Measurements from ENCODE around the gene CNOT10. TPM values are rescaled to one million over a fixed set of nuclear protein-coding genes. Genes with fewer than 3 reads are reported as not detected.
"Not testable (repeated sequence)": the region's sequence is repeated elsewhere in the genome, so short reads cannot be mapped to it uniquely, and the experiment has no call there.

Gene CNOT10
- total RNA-seq, 2 donors from 2014 or later: 41.2 to 41.7 TPM

DNA sequence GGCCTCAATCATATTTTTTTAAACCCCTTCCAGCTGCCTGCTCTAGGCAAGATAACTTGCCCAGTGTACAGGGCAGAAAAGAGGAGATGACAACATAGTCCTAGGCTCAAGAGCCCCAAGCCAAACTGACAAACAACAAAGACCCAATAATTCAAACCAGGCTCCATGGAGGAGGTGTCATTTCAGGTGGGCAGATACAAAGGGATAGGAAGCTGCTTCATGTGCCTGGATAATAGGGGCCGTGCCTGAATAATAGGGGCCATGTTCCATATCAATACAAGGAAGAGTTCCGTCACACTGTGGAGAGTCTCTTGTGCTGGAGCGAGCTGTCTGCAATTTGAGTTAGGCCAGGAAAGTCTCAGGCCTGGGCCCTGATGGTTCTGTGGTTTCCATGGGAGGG, 97.4 kb downstream of the CNOT10 start:
- peaks cover 14% of the 10 kb centered on the region for H3K27me3 Mint-ChIP-seq
- no peak overlapping the region for H3K27ac Mint-ChIP-seq
- peaks cover 2% of the 10 kb centered on the region for H3K36me3 Mint-ChIP-seq (ENCODE audit: low read depth)
- ATAC-seq: no peak
- H3K4me1 Mint-ChIP-seq: peaks cover 11% of the 10 kb centered on the region
- no peaks in the 10 kb centered on the region for H3K9me3 ChIP-seq (ENCODE audit: control insufficient read depth, low read length, poor library complexity, severe bottlenecking)
- H3K4me3 Mint-ChIP-seq: peak overlapping the region; percentile 72
- no peak for DNase-seq

DNA sequence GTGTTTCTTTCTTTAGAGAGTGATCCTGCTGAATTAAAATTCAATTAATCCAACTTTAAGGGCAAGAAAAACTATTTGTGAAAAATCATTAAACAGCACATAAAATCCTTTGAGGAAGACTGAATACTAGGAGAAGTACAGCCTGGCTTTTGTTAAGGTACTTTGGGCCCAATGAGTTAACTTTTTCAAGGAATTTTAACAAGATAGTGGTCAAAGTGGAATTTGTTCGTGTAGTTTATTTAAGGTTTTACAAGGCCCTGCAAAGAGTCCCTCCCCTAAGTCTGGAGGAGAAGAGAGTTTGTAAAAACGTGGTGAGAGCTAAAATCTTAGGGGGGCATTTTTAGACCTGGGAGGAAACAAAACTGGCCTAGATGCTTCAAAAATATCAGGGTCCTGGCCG, 106.8 kb downstream of the CNOT10 start:
- H3K4me3 Mint-ChIP-seq: no peak overlapping the region
- DNase-seq (no peak), ATAC-seq (no peak)
- no peaks in the 10 kb centered on the region for H3K9me3 ChIP-seq (ENCODE audit: control insufficient read depth, low read length, poor library complexity, severe bottlenecking)
- H3K36me3 Mint-ChIP-seq (ENCODE audit: low read depth): peaks cover 2% of the 10 kb centered on the region
- H3K27me3 Mint-ChIP-seq: no peaks in the 10 kb centered on the region
- H3K27ac Mint-ChIP-seq: peak overlapping the region; percentile 47
- H3K4me1 Mint-ChIP-seq: peaks cover 3% of the 10 kb centered on the region

DNA sequence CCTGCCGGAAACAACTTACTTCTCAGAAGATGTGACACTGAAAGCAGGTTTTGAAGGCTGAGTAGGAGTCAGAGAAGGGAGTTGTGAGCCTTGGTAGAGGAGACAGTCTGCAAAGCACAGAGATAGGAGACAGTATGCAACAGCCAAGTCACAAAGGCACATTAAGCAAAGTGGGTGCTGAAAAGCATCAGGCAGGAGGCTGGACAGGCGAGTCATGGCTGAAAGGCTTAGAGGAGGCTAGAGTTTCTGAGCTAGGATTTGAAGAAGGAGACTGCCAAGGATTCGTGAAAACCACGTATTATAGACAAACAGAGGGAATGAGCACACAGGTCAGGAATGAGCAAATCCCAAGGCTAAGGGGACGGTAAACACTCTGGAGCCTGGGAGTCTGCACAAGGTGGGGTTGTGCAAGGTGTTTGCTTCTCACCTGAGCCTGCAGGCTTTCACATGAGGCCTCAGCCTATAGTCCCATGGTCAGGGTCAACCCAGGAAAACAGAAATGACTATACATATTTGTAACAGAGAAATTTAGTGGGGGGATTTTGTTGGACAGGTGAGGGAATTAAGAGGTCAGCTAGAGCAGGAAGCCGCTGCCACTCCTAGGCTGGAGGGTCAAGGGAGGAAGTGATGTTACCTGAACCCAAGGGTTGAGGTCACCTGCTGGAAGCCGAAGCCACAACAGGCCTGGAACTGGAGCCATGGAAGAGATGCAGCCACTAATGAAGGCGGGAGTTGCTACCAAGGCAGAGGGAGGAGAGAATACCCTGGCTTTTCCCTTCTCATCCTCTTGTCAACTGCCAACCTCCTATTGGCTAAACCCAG, 109.7 kb downstream of the CNOT10 start:
- Mint-ChIP-seq H3K4me1 (no peaks in the 10 kb centered on the region), H3K27ac (no peak overlapping the region), H3K36me3 (ENCODE audit: low read depth) (no peaks in the 10 kb centered on the region), H3K4me3 (no peak overlapping the region), H3K27me3 (peaks cover 11% of the 10 kb centered on the region)
- no peaks in the 10 kb centered on the region for H3K9me3 ChIP-seq (ENCODE audit: control insufficient read depth, low read length, poor library complexity, severe bottlenecking)
- no peak for ATAC-seq
- no peak for DNase-seq

DNA sequence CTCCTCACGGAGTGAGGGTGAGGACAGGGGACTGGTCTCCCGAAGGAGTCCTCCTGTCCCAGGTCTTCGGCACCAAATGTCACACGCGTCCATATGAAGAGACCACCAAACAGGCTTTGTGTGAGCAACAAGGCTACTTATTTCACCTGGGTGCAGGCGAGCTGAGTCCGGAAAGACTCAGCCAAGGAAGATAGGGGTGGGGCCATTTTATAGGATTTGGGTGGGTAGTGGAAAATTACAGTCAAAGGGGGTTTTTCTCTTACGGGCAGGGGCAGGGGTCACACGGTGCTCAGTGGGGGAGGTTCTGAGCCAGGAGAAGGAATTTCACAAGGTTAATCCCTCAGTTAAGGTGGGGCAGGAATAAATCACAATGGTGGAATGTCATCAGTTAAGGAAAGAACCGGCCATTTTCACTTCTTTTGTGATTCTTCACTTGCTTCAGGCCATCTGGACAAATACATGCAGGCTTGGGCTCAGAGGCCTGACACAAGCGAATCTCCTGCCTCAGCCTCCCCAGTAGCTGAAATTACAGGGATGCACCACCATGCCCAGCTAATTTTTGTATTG, 111.5 kb downstream of the CNOT10 start:
- Mint-ChIP-seq H3K27me3 (peaks cover 11% of the 10 kb centered on the region), H3K27ac (peak overlapping the region; percentile 4)
- not testable (repeated sequence) for H3K4me3 Mint-ChIP-seq; H3K4me1 Mint-ChIP-seq; ATAC-seq; H3K36me3 Mint-ChIP-seq (ENCODE audit: low read depth); DNase-seq; H3K9me3 ChIP-seq (ENCODE audit: control insufficient read depth, low read length, poor library complexity, severe bottlenecking)

DNA sequence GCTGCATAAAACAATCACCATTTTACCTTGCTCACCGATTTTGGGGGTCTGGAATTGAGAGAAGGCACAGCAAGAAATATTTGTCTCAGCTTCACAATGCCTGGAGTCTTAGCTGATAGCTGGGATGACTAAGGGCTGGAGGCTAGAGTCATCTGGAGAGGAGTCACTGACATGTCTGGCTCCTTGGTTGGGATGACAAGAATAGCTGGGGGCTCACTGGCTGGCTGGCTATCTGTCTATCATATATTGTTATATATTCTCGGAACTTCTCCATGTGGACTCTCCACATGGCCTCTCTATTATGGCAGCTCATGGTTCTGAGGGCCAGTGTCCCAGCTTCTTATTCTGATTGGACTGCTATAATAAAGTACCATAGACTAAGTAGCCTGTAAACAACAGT, 112.8 kb downstream of the CNOT10 start:
- Mint-ChIP-seq H3K27me3 (peaks cover 11% of the 10 kb centered on the region), H3K4me1 (no peaks in the 10 kb centered on the region), H3K27ac (no peak overlapping the region), H3K36me3 (ENCODE audit: low read depth) (no peaks in the 10 kb centered on the region), H3K4me3 (no peak overlapping the region)
- ATAC-seq: no peak
- no peak for DNase-seq
- no peaks in the 10 kb centered on the region for H3K9me3 ChIP-seq (ENCODE audit: control insufficient read depth, low read length, poor library complexity, severe bottlenecking)

DNA sequence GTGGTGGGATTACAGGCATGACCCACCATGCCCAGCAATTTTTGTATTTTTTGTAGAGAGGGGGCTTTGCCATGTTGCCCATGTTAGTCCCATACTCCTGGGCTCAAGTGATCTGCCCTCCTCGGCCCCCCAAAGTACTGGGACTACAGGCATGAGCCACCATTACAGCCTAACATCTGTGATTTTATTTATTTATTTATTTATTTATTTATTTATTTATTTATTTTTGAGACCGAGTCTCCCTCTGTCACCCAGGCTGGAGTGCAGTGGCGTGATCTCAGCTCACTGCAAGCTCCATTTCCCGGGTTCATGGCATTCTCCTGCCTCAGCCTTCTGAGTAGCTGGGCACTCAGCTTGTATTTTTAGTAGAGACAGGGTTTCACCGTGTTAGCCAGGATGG, 116.5 kb downstream of the CNOT10 start:
- not testable (repeated sequence) for H3K27ac Mint-ChIP-seq; DNase-seq; H3K4me3 Mint-ChIP-seq; ATAC-seq; H3K36me3 Mint-ChIP-seq (ENCODE audit: low read depth); H3K9me3 ChIP-seq (ENCODE audit: control insufficient read depth, low read length, poor library complexity, severe bottlenecking); H3K4me1 Mint-ChIP-seq
- H3K27me3 Mint-ChIP-seq: peaks cover 17% of the 10 kb centered on the region

DNA sequence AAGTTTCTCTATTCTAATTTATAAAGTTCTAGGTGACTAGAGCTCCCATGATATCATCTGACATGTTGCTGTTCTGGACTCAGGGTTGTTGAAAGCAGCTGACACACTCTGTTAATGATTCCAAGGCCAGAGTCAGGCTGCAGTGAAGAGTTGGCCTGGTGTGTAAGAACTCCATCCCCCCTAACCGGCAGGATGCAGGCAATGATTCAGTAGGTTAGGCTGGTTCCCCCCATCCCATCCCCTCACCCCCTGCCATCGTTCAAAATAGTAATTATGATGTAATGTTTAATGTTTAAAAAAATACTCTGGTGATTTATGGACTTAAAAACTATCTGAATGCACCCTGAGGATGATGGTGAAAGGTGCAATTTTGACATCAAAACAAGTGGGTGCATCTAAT, 128.2 kb downstream of the CNOT10 start:
- no peak overlapping the region for H3K27ac Mint-ChIP-seq
- DNase-seq: no peak
- no peaks in the 10 kb centered on the region for H3K36me3 Mint-ChIP-seq (ENCODE audit: low read depth)
- no peak for ATAC-seq
- H3K27me3 Mint-ChIP-seq: peaks cover 9% of the 10 kb centered on the region
- H3K9me3 ChIP-seq (ENCODE audit: control insufficient read depth, low read length, poor library complexity, severe bottlenecking): no peaks in the 10 kb centered on the region
- no peak overlapping the region for H3K4me3 Mint-ChIP-seq
- peaks cover 9% of the 10 kb centered on the region for H3K4me1 Mint-ChIP-seq

DNA sequence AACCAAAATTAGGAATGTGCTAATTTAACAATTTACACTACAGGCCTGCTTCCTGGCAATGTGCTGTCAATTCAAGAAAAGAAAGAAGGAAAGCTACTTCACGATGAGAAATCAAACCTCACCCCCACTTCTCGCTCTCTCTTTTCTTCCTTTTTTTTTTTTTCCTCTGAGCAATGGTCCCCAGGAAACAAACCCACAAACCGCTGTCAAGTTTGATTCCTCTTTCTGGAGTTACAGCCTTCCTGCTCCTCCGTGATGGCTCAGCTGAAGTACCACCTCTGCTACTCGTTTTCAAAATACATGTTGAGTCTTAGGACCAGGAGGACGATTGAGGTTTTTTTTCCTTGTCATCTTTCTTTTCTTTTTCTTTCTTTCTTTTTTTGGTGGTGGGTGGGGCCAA, 129.4 kb downstream of the CNOT10 start:
- H3K27me3 Mint-ChIP-seq: peaks cover 17% of the 10 kb centered on the region
- H3K4me1 Mint-ChIP-seq: peaks cover 12% of the 10 kb centered on the region
- ATAC-seq (no peak), DNase-seq (no peak)
- H3K36me3 Mint-ChIP-seq (ENCODE audit: low read depth): no peaks in the 10 kb centered on the region
- no peaks in the 10 kb centered on the region for H3K9me3 ChIP-seq (ENCODE audit: control insufficient read depth, low read length, poor library complexity, severe bottlenecking)
- peak overlapping the region; percentile 9 for H3K27ac Mint-ChIP-seq
- H3K4me3 Mint-ChIP-seq: no peak overlapping the region

DNA sequence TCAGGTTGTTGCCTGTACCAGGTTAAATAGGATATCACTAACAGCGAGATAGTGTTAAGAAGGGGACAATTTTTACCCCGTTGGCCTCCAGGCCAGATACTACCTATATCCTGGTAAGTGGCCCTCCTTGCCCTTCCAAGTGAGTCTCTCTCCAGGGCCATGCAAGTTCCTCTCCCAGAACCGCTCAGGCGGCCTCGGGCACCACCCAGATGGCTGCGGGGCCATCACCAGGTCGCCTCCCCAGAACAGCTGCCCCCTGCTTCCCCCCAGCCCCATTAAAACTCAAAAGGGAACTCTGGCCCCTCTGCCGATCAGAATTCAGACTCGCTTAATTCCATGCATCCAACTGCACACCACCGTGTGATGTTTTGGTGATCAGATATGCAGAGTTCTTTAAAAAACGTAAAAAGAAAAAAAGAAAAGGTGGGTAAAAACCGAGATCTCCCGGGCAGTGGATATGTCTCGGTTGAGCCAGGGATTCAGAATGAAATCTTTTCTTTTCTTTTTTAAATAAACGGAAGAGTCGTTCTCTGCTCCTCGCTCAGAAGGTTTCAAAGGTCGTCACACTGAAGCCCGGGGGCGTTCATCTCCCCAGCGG, 131.0 kb downstream of the CNOT10 start:
- no peaks in the 10 kb centered on the region for H3K9me3 ChIP-seq (ENCODE audit: control insufficient read depth, low read length, poor library complexity, severe bottlenecking)
- Mint-ChIP-seq H3K27me3 (peaks cover 29% of the 10 kb centered on the region), H3K36me3 (ENCODE audit: low read depth) (no peaks in the 10 kb centered on the region), H3K27ac (no peak overlapping the region), H3K4me3 (peak overlapping the region; percentile 89), H3K4me1 (peaks cover 12% of the 10 kb centered on the region)
- DNase-seq: no peak
- ATAC-seq: no peak

DNA sequence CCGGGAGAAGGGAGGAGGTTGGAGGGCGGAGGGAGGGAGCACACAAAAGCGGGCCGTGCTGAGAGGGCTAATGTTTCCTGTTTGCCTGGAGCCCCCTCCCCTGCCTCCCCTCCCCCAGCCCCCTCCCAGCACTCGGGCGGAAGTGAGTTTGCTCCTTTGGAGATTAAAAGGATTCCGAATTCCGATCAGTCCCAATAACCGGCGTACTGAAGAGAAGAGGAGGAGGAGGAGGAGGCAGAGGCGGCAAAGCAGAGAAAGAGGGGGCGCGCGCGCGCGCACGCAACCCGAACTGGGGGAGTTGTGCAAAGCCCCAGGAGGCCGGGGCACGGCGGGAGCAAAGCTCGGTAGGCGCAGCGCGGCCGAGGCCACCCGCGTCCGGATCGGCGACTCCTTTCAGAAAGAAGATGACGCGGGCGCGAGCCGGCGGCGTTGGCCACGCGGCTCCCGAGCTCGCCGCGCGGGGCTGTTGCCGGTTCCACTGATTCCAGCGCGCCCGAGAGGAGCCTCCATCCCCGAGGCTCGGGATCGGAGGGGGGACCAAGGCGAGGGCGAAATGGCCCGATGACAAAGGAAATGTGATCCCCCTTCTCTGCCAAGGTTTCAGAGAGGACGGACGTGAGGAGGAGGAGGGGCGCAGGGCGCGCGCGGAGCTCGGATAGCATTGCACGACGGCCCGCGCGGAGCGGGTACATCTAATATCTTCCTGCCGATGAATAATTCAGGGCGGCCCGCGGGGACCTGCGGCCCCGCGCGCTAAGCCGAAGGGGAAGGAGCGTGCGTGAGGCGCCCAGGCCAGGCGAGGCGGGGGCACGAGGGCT, 131.7 kb downstream of the CNOT10 start:
- DNase-seq (no peak), ATAC-seq (no peak)
- Mint-ChIP-seq H3K27me3 (peaks cover 29% of the 10 kb centered on the region), H3K4me3 (peak overlapping the region; percentile 89), H3K27ac (no peak overlapping the region), H3K36me3 (ENCODE audit: low read depth) (no peaks in the 10 kb centered on the region), H3K4me1 (peaks cover 12% of the 10 kb centered on the region)
- H3K9me3 ChIP-seq (ENCODE audit: control insufficient read depth, low read length, poor library complexity, severe bottlenecking): no peaks in the 10 kb centered on the region

DNA sequence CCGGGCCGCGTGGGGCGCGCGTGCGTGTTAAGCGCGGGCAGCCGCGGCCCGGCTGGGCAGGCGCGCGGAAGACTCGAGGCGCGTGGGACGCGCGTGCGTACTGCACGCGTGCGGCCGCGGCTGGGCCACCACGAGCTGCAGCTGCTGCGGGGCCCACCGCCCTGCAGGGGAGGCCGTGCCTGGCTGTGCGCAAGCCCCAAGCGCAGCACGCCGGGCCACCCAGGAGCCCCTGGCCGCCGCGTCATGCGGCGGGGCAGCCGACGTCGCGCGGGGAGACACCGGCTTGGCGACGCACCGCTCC, 132.2 kb downstream of the CNOT10 start:
- Mint-ChIP-seq H3K27me3 (peaks cover 29% of the 10 kb centered on the region), H3K4me1 (peaks cover 12% of the 10 kb centered on the region), H3K27ac (no peak overlapping the region), H3K4me3 (peak overlapping the region; percentile 89), H3K36me3 (ENCODE audit: low read depth) (no peaks in the 10 kb centered on the region)
- H3K9me3 ChIP-seq (ENCODE audit: control insufficient read depth, low read length, poor library complexity, severe bottlenecking): no peaks in the 10 kb centered on the region
- DNase-seq (no peak), ATAC-seq (no peak)

DNA sequence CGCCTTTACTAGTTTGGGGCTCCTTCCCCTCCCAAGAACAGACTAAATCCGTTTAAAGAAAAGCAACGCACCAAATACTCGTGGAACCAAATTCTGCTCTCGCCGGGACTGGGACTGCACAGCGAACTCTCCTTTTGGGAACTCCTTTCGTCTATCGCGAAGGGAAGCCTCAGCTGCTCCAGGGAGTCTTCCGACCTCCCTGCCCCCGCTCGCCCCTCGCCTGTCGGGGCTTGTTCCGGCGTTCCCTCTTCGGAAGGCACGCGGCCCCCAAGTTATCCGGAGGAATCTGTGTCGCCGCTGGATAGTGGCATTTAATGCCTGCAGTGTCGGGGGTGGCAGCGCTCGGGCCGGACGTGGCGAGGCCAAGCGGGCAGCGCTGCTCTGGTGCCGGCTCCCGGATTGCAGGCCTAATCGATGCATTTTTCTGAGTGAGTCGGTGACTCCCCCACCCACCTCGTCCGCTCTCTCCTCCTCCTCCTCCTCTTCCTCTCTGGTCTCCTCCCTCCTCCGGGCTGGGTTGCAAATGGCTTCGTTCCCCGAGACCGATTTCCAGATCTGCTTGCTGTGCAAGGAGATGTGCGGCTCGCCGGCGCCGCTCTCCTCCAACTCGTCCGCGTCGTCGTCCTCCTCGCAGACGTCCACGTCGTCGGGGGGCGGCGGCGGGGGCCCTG, 132.7 kb downstream of the CNOT10 start, which contains the start of gene TRIM71:
Gene TRIM71 (plus strand): TSS at position 440 of the 671 bp plus-strand sequence. CDS start 84 bp downstream, at position 524.
- H3K27ac Mint-ChIP-seq: no peak within 1 kb of the TSS
- H3K36me3 Mint-ChIP-seq (ENCODE audit: low read depth): no peaks in the 10 kb centered on the region
- H3K27me3 Mint-ChIP-seq: peaks cover 29% of the 10 kb centered on the region
- peak within 1 kb of the TSS; percentile 89 for H3K4me3 Mint-ChIP-seq
- ATAC-seq (no peak), DNase-seq (no peak)
- H3K4me1 Mint-ChIP-seq: peaks cover 12% of the 10 kb centered on the region
- no peaks in the 10 kb centered on the region for H3K9me3 ChIP-seq (ENCODE audit: control insufficient read depth, low read length, poor library complexity, severe bottlenecking)
